IPS-18c (cell line): ENCODE results near the gene OR51M1.
"Not testable (repeated sequence)": the region's sequence is repeated elsewhere in the genome, so short reads cannot be mapped to it uniquely, and the experiment has no call there.

Experiments used
- H3K4me3 ChIP-seq: 2 replicates; pipeline ENCODE4 v1.7.0; 2013; ENCODE audit warnings: low read depth, mild to moderate bottlenecking, low read length, moderate library complexity; ENCODE audit not compliant: insufficient read depth
- H3K9me3 ChIP-seq: one replicate; pipeline ENCODE4 v1.6.1; 2013; ENCODE audit warnings: mild to moderate bottlenecking, low read length, moderate library complexity; ENCODE audit not compliant: control insufficient read depth, insufficient read depth

OR51M1 gene

GRCh38 chr11:5383576-5383975 lies at the start of gene OR51M1:
TSS of gene OR51M1 (plus strand) at chr11:5383812. CDS start at chr11:5389399, 5,587 bp downstream.
- no peak within 1 kb of the TSS for H3K4me3 ChIP-seq

GRCh38 chr11:5335170-5335569 lies 48.4 kb upstream of the OR51M1 start:
- Histone ChIP-seq H3K9me3 (no peaks in the 10 kb centered on the region), H3K4me3 (no peak overlapping the region)

More at GRCh38 chr11:5383576-5383975, at the start of gene OR51M1:
- H3K9me3 ChIP-seq = no peaks in the 10 kb centered on the region

GRCh38 chr11:5336331-5336730 lies 47.3 kb upstream of the OR51M1 start:
- no peak overlapping the region for H3K4me3 ChIP-seq
- H3K9me3 ChIP-seq = no peaks in the 10 kb centered on the region

- H3K4me3 ChIP-seq, H3K9me3 ChIP-seq: not testable (repeated sequence)
Measured at GRCh38 chr11:5337253-5337652, 46.4 kb upstream of the OR51M1 start.

- Histone ChIP-seq H3K4me3 (no peak overlapping the region), H3K9me3 (no peaks in the 10 kb centered on the region)
Measured at GRCh38 chr11:5339771-5340322, 43.8 kb upstream of the OR51M1 start.

- no peaks in the 10 kb centered on the region for H3K9me3 ChIP-seq
- H3K4me3 ChIP-seq = no peak within 1 kb of the TSS
Measured at GRCh38 chr11:5343474-5344335, 39.9 kb upstream of the OR51M1 start, which contains the start of gene OR51B5. TSS of gene OR51B5 (minus strand) at chr11:5343524. CDS start at chr11:5343524, 0 bp downstream.

- no peak overlapping the region for H3K4me3 ChIP-seq
- no peaks in the 10 kb centered on the region for H3K9me3 ChIP-seq
Measured at GRCh38 chr11:5345831-5346230, 37.8 kb upstream of the OR51M1 start.

GRCh38 chr11:5348551-5349194 lies 34.9 kb upstream of the OR51M1 start:
- H3K9me3 ChIP-seq = no peaks in the 10 kb centered on the region
- no peak overlapping the region for H3K4me3 ChIP-seq

- Histone ChIP-seq H3K4me3 (no peak overlapping the region), H3K9me3 (no peaks in the 10 kb centered on the region)
Measured at GRCh38 chr11:5349550-5349949, 34.1 kb upstream of the OR51M1 start.

- H3K9me3 ChIP-seq = no peaks in the 10 kb centered on the region
Measured at GRCh38 chr11:5351208-5351607, 32.4 kb upstream of the OR51M1 start, which contains the start of gene OR51B6. TSS of gene OR51B6 (plus strand) at chr11:5351508. CDS start at chr11:5351508, 0 bp downstream.

GRCh38 chr11:5356031-5356430 lies 27.6 kb upstream of the OR51M1 start:
- not testable (repeated sequence) for H3K4me3 ChIP-seq, H3K9me3 ChIP-seq

More at GRCh38 chr11:5351208-5351607, 32.4 kb upstream of the OR51M1 start, which contains the start of gene OR51B6:
- no peak within 1 kb of the TSS for H3K4me3 ChIP-seq

GRCh38 chr11:5362017-5362625 lies 21.5 kb upstream of the OR51M1 start:
- H3K9me3 ChIP-seq = no peaks in the 10 kb centered on the region
- H3K4me3 ChIP-seq = no peak overlapping the region

- Histone ChIP-seq H3K4me3 (no peak overlapping the region), H3K9me3 (no peaks in the 10 kb centered on the region)
Measured at GRCh38 chr11:5363679-5364078, 19.9 kb upstream of the OR51M1 start.

- Histone ChIP-seq H3K4me3 (no peak overlapping the region), H3K9me3 (no peaks in the 10 kb centered on the region)
Measured at GRCh38 chr11:5364214-5364613, 19.4 kb upstream of the OR51M1 start.

- H3K9me3 ChIP-seq, H3K4me3 ChIP-seq: not testable (repeated sequence)
Measured at GRCh38 chr11:5366365-5366764, 17.2 kb upstream of the OR51M1 start.

GRCh38 chr11:5366856-5367255 lies 16.8 kb upstream of the OR51M1 start:
- Histone ChIP-seq H3K9me3 (no peaks in the 10 kb centered on the region), H3K4me3 (no peak overlapping the region)

- H3K9me3 ChIP-seq = no peaks in the 10 kb centered on the region
Measured at GRCh38 chr11:5367448-5368074, 16.1 kb upstream of the OR51M1 start.

More at GRCh38 chr11:5367448-5368074, 16.1 kb upstream of the OR51M1 start:
- H3K4me3 ChIP-seq = no peak overlapping the region
